ENCODE data around the gene KRT72.

- TF ChIP-seq CTCF (IDR thresholded peaks at IDR 0.05; ENCODE audit: poor library complexity, severe bottlenecking) (no peak), POLR2AphosphoS5 (IDR thresholded peaks at IDR 0.05) (no peak), EP300 (conservative IDR thresholded peaks at IDR 0.05; ENCODE audit: poor library complexity, severe bottlenecking) (no peak), REST (IDR thresholded peaks at IDR 0.05; ENCODE audit: borderline replicate concordance) (no peak)
Observed at GRCh38 chr12:52637299-52637698, 36.0 kb upstream of the KRT72 start.
